Chondrocyte (in vitro differentiated cells): Measurements from ENCODE around the gene ABCA9. TPM values are rescaled to one million over a fixed set of nuclear protein-coding genes. Genes with fewer than 3 reads are reported as not detected.
"Not testable (repeated sequence)": the region's sequence is repeated elsewhere in the genome, so short reads cannot be mapped to it uniquely, and the experiment has no call there.

Experiments used
- DNase-seq: peaks from one replicate; pipeline ENCODE4 v3.0.0; 2021; ENCODE audit warnings: mixed read lengths, low spot score
- H3K27ac Mint-ChIP-seq: one replicate; pipeline ENCODE4 v1.8.0; 2021; ENCODE audit warnings: mild to moderate bottlenecking, moderate library complexity, mixed read lengths; ENCODE audit not compliant: unreplicated experiment
- H3K27me3 Mint-ChIP-seq: 2 replicates; pipeline ENCODE4 v1.8.0; 2021; ENCODE audit warnings: low read depth, mixed read lengths
- H3K36me3 Mint-ChIP-seq: 2 replicates; pipeline ENCODE4 v1.8.0; 2021; ENCODE audit warnings: low read depth, mixed read lengths
- H3K4me1 Mint-ChIP-seq: 2 replicates; pipeline ENCODE4 v1.8.0; 2021; ENCODE audit warnings: low read depth, mild to moderate bottlenecking, mixed read lengths
- H3K4me3 Mint-ChIP-seq: one replicate; pipeline ENCODE4 v1.8.0; 2021; ENCODE audit warnings: mild to moderate bottlenecking, moderate library complexity, mixed read lengths; ENCODE audit not compliant: unreplicated experiment
- H3K9me3 Mint-ChIP-seq: 2 replicates; pipeline ENCODE4 v1.8.0; 2021; ENCODE audit warnings: low read depth, mixed read lengths
- total RNA-seq: library from RNA; stranded (reverse); gene quantifications from 3 replicates; pipeline ENCODE4 v1.2.1, GENCODE V29; 2021
- TF ChIP-seq, protein P1 (sequence below): fragments of 200-600 bp; sonication (generic); IDR thresholded peaks from 2 replicates; pipeline ENCODE4 v1.5.0; 2021; ENCODE audit warnings: antibody characterized with exemption, mild to moderate bottlenecking, moderate library complexity

The ABCA9 gene
- total RNA-seq, 1 donor from 2014 or later = 0.05 TPM

- no peak overlapping the region for H3K27ac Mint-ChIP-seq
- H3K9me3 Mint-ChIP-seq = peaks cover 3% of the 10 kb centered on the region
- no peak for DNase-seq
- TF ChIP-seq, protein P1, sequence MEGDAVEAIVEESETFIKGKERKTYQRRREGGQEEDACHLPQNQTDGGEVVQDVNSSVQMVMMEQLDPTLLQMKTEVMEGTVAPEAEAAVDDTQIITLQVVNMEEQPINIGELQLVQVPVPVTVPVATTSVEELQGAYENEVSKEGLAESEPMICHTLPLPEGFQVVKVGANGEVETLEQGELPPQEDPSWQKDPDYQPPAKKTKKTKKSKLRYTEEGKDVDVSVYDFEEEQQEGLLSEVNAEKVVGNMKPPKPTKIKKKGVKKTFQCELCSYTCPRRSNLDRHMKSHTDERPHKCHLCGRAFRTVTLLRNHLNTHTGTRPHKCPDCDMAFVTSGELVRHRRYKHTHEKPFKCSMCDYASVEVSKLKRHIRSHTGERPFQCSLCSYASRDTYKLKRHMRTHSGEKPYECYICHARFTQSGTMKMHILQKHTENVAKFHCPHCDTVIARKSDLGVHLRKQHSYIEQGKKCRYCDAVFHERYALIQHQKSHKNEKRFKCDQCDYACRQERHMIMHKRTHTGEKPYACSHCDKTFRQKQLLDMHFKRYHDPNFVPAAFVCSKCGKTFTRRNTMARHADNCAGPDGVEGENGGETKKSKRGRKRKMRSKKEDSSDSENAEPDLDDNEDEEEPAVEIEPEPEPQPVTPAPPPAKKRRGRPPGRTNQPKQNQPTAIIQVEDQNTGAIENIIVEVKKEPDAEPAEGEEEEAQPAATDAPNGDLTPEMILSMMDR = no peak
- no peaks in the 10 kb centered on the region for H3K4me1 Mint-ChIP-seq
- H3K36me3 Mint-ChIP-seq = peaks cover 2% of the 10 kb centered on the region
- H3K4me3 Mint-ChIP-seq = no peak overlapping the region
- H3K27me3 Mint-ChIP-seq = no peaks in the 10 kb centered on the region
Measured at GRCh38 chr17:68944435-68945035, 116.2 kb downstream of the ABCA9 start.

DNA sequence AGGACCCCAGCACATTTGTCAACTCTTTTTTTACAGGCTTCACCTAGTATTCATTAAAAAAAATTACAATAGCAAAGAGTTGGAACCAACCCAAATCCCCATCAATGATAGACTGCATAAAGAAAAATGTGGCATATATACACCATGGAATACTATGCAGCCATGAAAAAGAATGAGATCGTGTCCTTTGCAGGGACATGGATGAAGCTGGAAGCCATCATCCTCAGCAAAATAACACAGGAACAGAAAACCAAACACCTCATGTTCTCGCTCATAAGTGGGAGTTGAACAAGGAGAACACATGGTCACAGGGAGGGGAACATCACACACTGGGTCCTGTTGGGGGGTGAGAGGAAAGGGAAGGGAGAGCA is 116.9 kb downstream of the ABCA9 start:
- not testable (repeated sequence) for H3K4me3 Mint-ChIP-seq, H3K36me3 Mint-ChIP-seq, H3K9me3 Mint-ChIP-seq, H3K4me1 Mint-ChIP-seq, H3K27me3 Mint-ChIP-seq, DNase-seq, H3K27ac Mint-ChIP-seq

DNA sequence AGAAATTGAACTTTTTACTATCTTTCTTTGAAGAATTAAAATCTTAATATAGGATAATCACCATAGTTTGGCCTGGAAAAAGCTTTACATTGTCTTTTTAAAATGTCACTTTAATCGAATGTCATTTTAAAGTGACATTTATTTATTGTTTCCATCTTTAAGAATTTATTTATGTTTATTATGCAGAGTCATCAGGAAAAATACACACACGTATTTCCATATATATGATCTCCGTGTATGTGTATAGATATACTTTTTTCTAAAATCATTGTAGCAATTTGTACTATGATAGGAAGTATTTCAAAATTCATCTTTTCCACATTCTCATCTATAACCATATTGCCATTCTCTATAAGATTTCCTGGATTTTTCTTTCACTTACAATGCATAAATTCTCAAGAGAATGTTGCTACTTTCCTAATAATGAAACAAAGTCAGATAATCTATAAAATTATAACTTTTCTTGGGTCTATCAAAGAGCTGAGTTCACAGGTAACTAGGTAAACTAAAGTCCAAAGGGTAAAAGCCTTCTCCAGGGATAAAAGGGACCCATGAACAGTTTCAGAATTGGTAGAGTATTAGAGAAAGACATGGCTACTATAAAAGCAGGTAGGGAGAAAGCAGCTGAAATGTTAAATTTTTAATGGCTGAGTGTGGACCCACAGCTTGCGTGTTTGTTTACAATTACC is 117.5 kb downstream of the ABCA9 start:
- no peak overlapping the region for H3K4me3 Mint-ChIP-seq
- H3K27me3 Mint-ChIP-seq = no peaks in the 10 kb centered on the region
- no peaks in the 10 kb centered on the region for H3K4me1 Mint-ChIP-seq
- TF ChIP-seq, protein P1 = no peak
- H3K36me3 Mint-ChIP-seq = peaks cover 2% of the 10 kb centered on the region
- no peak for DNase-seq
- H3K9me3 Mint-ChIP-seq = peaks cover 3% of the 10 kb centered on the region
- H3K27ac Mint-ChIP-seq = no peak overlapping the region

DNA sequence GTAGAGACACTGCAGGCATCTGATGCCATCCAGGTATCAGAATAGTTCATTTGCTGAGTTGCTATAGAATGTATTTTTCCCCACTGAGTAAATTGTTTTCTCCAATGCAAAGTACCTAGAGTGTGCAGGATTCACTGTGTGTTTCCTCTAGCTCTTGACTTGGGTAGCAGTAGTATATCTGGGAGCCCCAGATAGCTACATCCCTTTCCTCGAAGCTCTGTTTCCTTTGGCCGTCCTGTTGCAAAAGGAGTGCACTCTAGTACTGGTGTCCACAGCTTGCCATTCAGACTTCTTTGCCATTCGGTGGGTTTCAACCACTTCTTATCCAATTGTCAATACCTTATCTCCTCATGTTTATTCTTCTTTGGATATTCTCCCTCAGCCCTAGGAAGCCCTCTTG is 118.3 kb downstream of the ABCA9 start:
- H3K4me1 Mint-ChIP-seq = no peaks in the 10 kb centered on the region
- no peak for DNase-seq
- H3K4me3 Mint-ChIP-seq = no peak overlapping the region
- H3K27ac Mint-ChIP-seq = no peak overlapping the region
- TF ChIP-seq, protein P1 = no peak
- no peaks in the 10 kb centered on the region for H3K36me3 Mint-ChIP-seq
- H3K27me3 Mint-ChIP-seq = no peaks in the 10 kb centered on the region
- no peaks in the 10 kb centered on the region for H3K9me3 Mint-ChIP-seq

DNA sequence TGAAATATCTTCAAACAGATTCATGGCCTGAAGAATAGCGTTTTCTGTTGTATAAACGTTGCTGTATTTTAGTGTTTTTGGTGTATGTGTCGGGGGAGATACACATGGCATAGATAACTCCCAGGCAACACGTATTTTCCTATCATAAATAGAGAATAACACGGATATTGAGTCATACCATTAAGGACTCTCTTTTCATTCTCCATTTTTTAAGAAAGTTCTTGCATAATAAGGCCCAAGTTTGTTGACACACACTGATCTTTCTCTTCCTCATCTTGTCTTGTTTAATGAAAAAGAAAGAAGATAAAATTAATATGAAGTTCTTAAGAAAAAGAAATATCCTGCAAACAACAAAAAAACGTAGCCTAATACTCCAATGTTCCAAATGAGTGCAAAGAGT is 119.0 kb downstream of the ABCA9 start:
- H3K27me3 Mint-ChIP-seq = no peaks in the 10 kb centered on the region
- no peak overlapping the region for H3K4me3 Mint-ChIP-seq
- no peak for DNase-seq
- H3K36me3 Mint-ChIP-seq = no peaks in the 10 kb centered on the region
- TF ChIP-seq, protein P1 = no peak
- H3K4me1 Mint-ChIP-seq = no peaks in the 10 kb centered on the region
- H3K9me3 Mint-ChIP-seq = no peaks in the 10 kb centered on the region
- H3K27ac Mint-ChIP-seq = no peak overlapping the region

- DNase-seq = no peak
- Mint-ChIP-seq H3K4me1 (no peaks in the 10 kb centered on the region), H3K27me3 (no peaks in the 10 kb centered on the region), H3K4me3 (no peak overlapping the region), H3K27ac (no peak overlapping the region), H3K9me3 (peaks cover 4% of the 10 kb centered on the region), H3K36me3 (no peaks in the 10 kb centered on the region)
- TF ChIP-seq, protein P1 = no peak
Measured at GRCh38 chr17:68939195-68939594, 121.5 kb downstream of the ABCA9 start.
